ENCODE data around the gene CNOT10.

GRCh38 chr3:32696523-32696922, 11.5 kb downstream of the CNOT10 start:
- TF ChIP-seq CTCF (conservative IDR thresholded peaks at IDR 0.05; ENCODE audit: low read depth, low read length) = no peak
- no peak for TF ChIP-seq EZH2phosphoT487 (IDR thresholded peaks at IDR 0.05; ENCODE audit: borderline replicate concordance, low read length)
- TF ChIP-seq EZH2 (IDR thresholded peaks at IDR 0.05; ENCODE audit: low read length, unreplicated experiment) = no peak
